H1 (cell line): ENCODE data around the gene RADX. TPM values are rescaled to one million over a fixed set of nuclear protein-coding genes. Genes with fewer than 3 reads are reported as not detected.

Source experiments
- CTCF ChIA-PET: fragments of 300-600 bp; sonication (Branson Sonifier 250); formaldehyde crosslinking; loops from one replicate; lab custom pipeline; 2021; ENCODE audit not compliant: partially characterized antibody; lab: Charles Lee
- POLR2A ChIA-PET: fragments of 300-600 bp; sonication (Branson Sonifier 250); formaldehyde crosslinking; loops from one replicate; lab custom pipeline; 2021; ENCODE audit warnings: inconsistent platforms; ENCODE audit not compliant: partially characterized antibody; lab: Charles Lee
- DNase-seq, 2 experiments: peaks; one replicate each; pipeline versions ENCODE4 v3.0.0 to v3.0.0-alpha.2; 2010 to 2022; ENCODE audit warnings: low spot score in 2 of 2, low read depth in 1 of 2, mixed read lengths in 1 of 2
- FAIRE-seq: peaks from 2 replicates; lab custom pipeline; 2011; peaks lifted over from hg19 to GRCh38; lab: Jason Lieb, UNC
- H2AFZ ChIP-seq: 2 replicates; pipeline ENCODE4 v1.8.1; 2012; ENCODE audit warnings: low read length, inconsistent platforms
- H2AK5ac ChIP-seq: 2 replicates; pipeline ENCODE4 v1.6.1; 2013; ENCODE audit warnings: low read depth, low read length
- H2BK120ac ChIP-seq: replicated peaks from 2 replicates; pipeline ENCODE3; 2013; ENCODE audit warnings: low read depth, low read length, inconsistent platforms
- H2BK12ac ChIP-seq: 2 replicates; pipeline ENCODE4 v1.6.1; 2013; ENCODE audit warnings: low read depth, low read length
- H2BK15ac ChIP-seq: 2 replicates; pipeline ENCODE4 v1.6.1; 2013; ENCODE audit warnings: low read length
- H2BK20ac ChIP-seq: 2 replicates; pipeline ENCODE4 v1.6.1; 2013; ENCODE audit warnings: low read length
- H2BK5ac ChIP-seq: 2 replicates; pipeline ENCODE4 v1.6.1; 2013; ENCODE audit warnings: low read depth, low read length
- H3K14ac ChIP-seq: 2 replicates; pipeline ENCODE4 v1.6.1; 2013; ENCODE audit warnings: inconsistent platforms; ENCODE audit not compliant: insufficient read length
- H3K18ac ChIP-seq: 2 replicates; pipeline ENCODE4 v1.6.1; 2013; ENCODE audit warnings: low read length; ENCODE audit errors: extremely low read depth
- H3K23ac ChIP-seq: 2 replicates; pipeline ENCODE4 v1.6.1; 2013; ENCODE audit warnings: inconsistent platforms; ENCODE audit not compliant: insufficient read length
- H3K23me2 ChIP-seq: 2 replicates; pipeline ENCODE4 v1.6.1; 2013; ENCODE audit warnings: low read depth, low read length
- H3K27ac ChIP-seq: 2 replicates; pipeline ENCODE4 v1.6.1; 2011; ENCODE audit warnings: low read depth, low read length, inconsistent platforms
- H3K27me3 ChIP-seq, 4 experiments: replicated peaks in 1 of 4; 1 replicate in 1 of 4; 2 replicates in 3 of 4; pipeline versions ENCODE4 v1.6.1 to v1.8.1; 2011 to 2013; ENCODE audit warnings: low read length in 3 of 4, mild to moderate bottlenecking in 3 of 4, inconsistent platforms in 2 of 4, mixed read lengths in 2 of 4, moderate library complexity in 1 of 4; ENCODE audit not compliant: control insufficient read depth in 3 of 4, insufficient read depth in 3 of 4; ENCODE audit errors: extremely low read depth in 1 of 4
- H3K36me3 ChIP-seq, 4 experiments: 2 replicates each; pipeline versions ENCODE4 v1.6.1 to v1.8.1; 2011 to 2013; ENCODE audit warnings: mild to moderate bottlenecking in 4 of 4, low read length in 3 of 4, moderate library complexity in 2 of 4, control low read depth in 1 of 4, inconsistent platforms in 1 of 4; ENCODE audit not compliant: insufficient read depth in 4 of 4, control insufficient read depth in 2 of 4
- H3K4ac ChIP-seq: replicated peaks from 2 replicates; pipeline ENCODE3; 2013; ENCODE audit warnings: low read length, low read depth, mixed read lengths, inconsistent platforms; ENCODE audit not compliant: insufficient read length
- H3K4me1 ChIP-seq, 4 experiments: replicated peaks in 1 of 4; 1 replicate in 1 of 4; 2 replicates in 3 of 4; pipeline versions ENCODE4 v1.6.1 to v1.8.1; 2011 to 2013; ENCODE audit warnings: low read length in 3 of 4, inconsistent platforms in 2 of 4, mixed read lengths in 1 of 4; ENCODE audit not compliant: insufficient read depth in 4 of 4, control insufficient read depth in 3 of 4
- H3K4me2 ChIP-seq, 2 experiments: 2 replicates each; pipeline versions ENCODE4 v1.6.1 to v1.8.1; 2011 to 2013; ENCODE audit warnings: low read depth in 2 of 2, low read length in 2 of 2, control low read depth in 1 of 2, inconsistent platforms in 1 of 2, mild to moderate bottlenecking in 1 of 2; ENCODE audit not compliant: insufficient read depth in 1 of 2
- H3K4me3 ChIP-seq, 4 experiments: fragments of 200-600, 300-600 bp in 1 of 4; sonication (generic), shearing (Covaris generic), sonication (Bioruptor Twin) in 1 of 4; 2 replicates each; pipeline versions ENCODE4 v1.5.1 to v1.8.1; 2011 to 2016; ENCODE audit warnings: low read length in 4 of 4, low read depth in 3 of 4, control low read depth in 2 of 4, inconsistent platforms in 2 of 4, mild to moderate bottlenecking in 2 of 4, mixed read lengths in 1 of 4, moderate library complexity in 1 of 4; ENCODE audit not compliant: insufficient read depth in 2 of 4; ENCODE audit errors: extremely low read depth in 1 of 4
- H3K56ac ChIP-seq: replicated peaks from 2 replicates; pipeline ENCODE3; 2013; ENCODE audit warnings: low read depth, mild to moderate bottlenecking, mixed read lengths, low read length, inconsistent platforms; ENCODE audit not compliant: insufficient read length
- H3K79me1 ChIP-seq: 2 replicates; pipeline ENCODE4 v1.6.1; 2013; ENCODE audit warnings: low read depth, low read length, control low read depth
- H3K79me2 ChIP-seq, 2 experiments: 2 replicates each; pipeline versions ENCODE4 v1.6.1 to v1.8.1; 2012 to 2013; ENCODE audit warnings: low read length in 2 of 2, mild to moderate bottlenecking in 2 of 2, inconsistent platforms in 1 of 2; ENCODE audit not compliant: insufficient read depth in 2 of 2, control insufficient read depth in 1 of 2
- H3K9ac ChIP-seq, 4 experiments: replicated peaks in 1 of 4; 1 replicate in 1 of 4; 2 replicates in 3 of 4; pipeline versions ENCODE4 v1.6.1 to v1.8.1; 2011 to 2013; ENCODE audit warnings: low read depth in 3 of 4, low read length in 3 of 4, control low read depth in 2 of 4, mild to moderate bottlenecking in 2 of 4, moderate library complexity in 2 of 4, inconsistent platforms in 1 of 4; ENCODE audit errors: extremely low read depth in 1 of 4
- H3K9me3 ChIP-seq, 2 experiments: 2 replicates each; pipeline versions ENCODE4 v1.6.1 to v1.8.1; 2012 to 2013; ENCODE audit warnings: mild to moderate bottlenecking in 2 of 2, moderate library complexity in 2 of 2, control low read depth in 1 of 2, inconsistent platforms in 1 of 2, low read depth in 1 of 2, low read length in 1 of 2, mixed read lengths in 1 of 2; ENCODE audit not compliant: insufficient read depth in 2 of 2
- H4K20me1 ChIP-seq, 2 experiments: replicated peaks in 1 of 2; 2 replicates each; pipeline versions ENCODE3 to v1.8.1; 2011 to 2013; ENCODE audit warnings: inconsistent platforms in 2 of 2, low read length in 2 of 2, mild to moderate bottlenecking in 1 of 2; ENCODE audit not compliant: insufficient read depth in 2 of 2, control insufficient read depth in 1 of 2
- H4K5ac ChIP-seq: 2 replicates; pipeline ENCODE4 v1.6.1; 2013; ENCODE audit warnings: low read length, low read depth, mixed read lengths, inconsistent platforms; ENCODE audit not compliant: insufficient read length
- H4K8ac ChIP-seq: 2 replicates; pipeline ENCODE4 v1.8.0; 2013; ENCODE audit warnings: mild to moderate bottlenecking, moderate library complexity, low read length, inconsistent platforms; ENCODE audit not compliant: insufficient read depth; ENCODE audit errors: extremely low read depth
- H4K91ac ChIP-seq: replicated peaks from 2 replicates; pipeline ENCODE3; 2013; ENCODE audit warnings: low read length, mixed read lengths, inconsistent platforms; ENCODE audit not compliant: insufficient read length
- BRCA1 ChIP-seq: IDR thresholded peaks from 2 replicates; pipeline ENCODE4 v1.6.1; 2012; ENCODE audit warnings: low read depth, low read length, improper control_type of control experiment
- CBX5 ChIP-seq: fragments of 300-800, 300-1000 bp; sonication (generic); IDR thresholded peaks from 2 replicates; pipeline ENCODE4 v1.7.1; 2016; ENCODE audit warnings: antibody characterized with exemption, low read length, low read depth
- FOSL1 ChIP-seq: IDR thresholded peaks from 2 replicates; pipeline ENCODE4 v1.6.1; 2011; ENCODE audit warnings: mild to moderate bottlenecking, low read depth, low read length, moderate library complexity; ENCODE audit not compliant: insufficient read depth
- KDM5A ChIP-seq: fragments of 200-600 bp; IDR thresholded peaks from 2 replicates; pipeline ENCODE4 v1.7.1; 2012; ENCODE audit warnings: mild to moderate bottlenecking, low read length, inconsistent platforms, mixed read lengths
- PHF8 ChIP-seq: fragments of 200-600 bp; sonication (generic); conservative IDR thresholded peaks from 2 replicates; pipeline ENCODE4 v1.7.1; 2012; ENCODE audit warnings: low read depth, mild to moderate bottlenecking, inconsistent platforms, low read length, moderate library complexity
- RXRA ChIP-seq: IDR thresholded peaks from 2 replicates; pipeline ENCODE4 v1.6.1; 2011; ENCODE audit warnings: low read depth, mild to moderate bottlenecking, low read length, moderate library complexity; ENCODE audit not compliant: insufficient read depth
- TBP ChIP-seq: IDR thresholded peaks from 2 replicates; pipeline ENCODE4 v1.6.1; 2011; ENCODE audit warnings: low read depth, low read length, improper control_type of control experiment
- polyA plus RNA-seq, 7 experiments: library from polyadenylated mRNA; depleted of rRNA in 3 of 7; stranded (reverse) in 5 of 7; unstranded in 2 of 7; fragments of >200 nt in 5 of 7; fragments of 200-250 nt in 2 of 7; gene quantifications; 1 replicate in 5 of 7; 2 replicates in 1 of 7; 4 replicates in 1 of 7; pipeline versions ENCODE4 v1.2.1 to v1.2.3, GENCODE V29; 2011 to 2013; ENCODE audit warnings: missing spikeins in 2 of 7, mixed read lengths in 2 of 7
- total RNA-seq: library from RNA; stranded (reverse); fragmentation: NEBNext Ultra II Directional; extraction: Animal tissue kit (Norgen Biotek cat#: 25700); gene quantifications from 2 replicates; pipeline ENCODE4 v1.2.1, GENCODE V29; 2021

RADX gene
- total and polyA plus RNA-seq, 2 of the 8 experiments (the other 6 are each of a cell fraction or from before 2014, with no cell fraction given): 1.7 to 4.5 TPM

DNA sequence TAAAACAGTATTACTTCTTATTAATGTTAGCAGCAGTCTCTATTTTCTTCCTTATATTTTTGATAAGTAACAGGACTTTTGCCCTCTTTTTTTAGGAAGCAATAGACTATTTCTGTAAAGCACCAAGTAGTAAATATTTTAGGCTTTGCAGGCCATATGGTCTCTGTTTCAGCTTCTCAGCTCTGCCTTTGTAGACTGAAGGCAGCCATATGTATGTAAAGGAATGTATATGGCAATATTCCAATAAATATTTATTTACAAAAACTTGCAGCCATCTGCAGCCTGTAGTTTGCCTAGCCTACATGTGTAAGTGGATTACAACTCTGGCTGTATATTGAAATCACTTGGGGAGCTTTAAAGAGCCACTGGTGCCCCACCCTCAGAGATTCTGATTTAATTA, 15.0 kb downstream of the RADX start:
- Histone ChIP-seq H2AK5ac (no peak overlapping the region), H3K79me2 (no peaks in the 10 kb centered on the region), H4K91ac (no peak overlapping the region), H4K8ac (no peak overlapping the region), H3K23me2 (no peaks in the 10 kb centered on the region), H3K9ac (no peak overlapping the region), H3K27ac (no peak overlapping the region), H3K4me1 (no peaks in the 10 kb centered on the region), H4K20me1 (no peaks in the 10 kb centered on the region), H4K5ac (no peak overlapping the region), H3K4ac (no peak overlapping the region), H2BK12ac (no peak overlapping the region), H2AFZ (no peak overlapping the region), H3K27me3 (no peaks in the 10 kb centered on the region), H3K18ac (no peak overlapping the region), H3K4me3 (no peak overlapping the region), H3K4me2 (no peak overlapping the region), H2BK120ac (no peak overlapping the region), H3K56ac (no peak overlapping the region), H2BK5ac (no peak overlapping the region), H2BK20ac (no peak overlapping the region), H2BK15ac (no peak overlapping the region), H3K23ac (no peak overlapping the region), H3K14ac (no peak overlapping the region), H3K36me3 (no peaks in the 10 kb centered on the region), H3K79me1 (no peaks in the 10 kb centered on the region), H3K9me3 (no peaks in the 10 kb centered on the region)
- DNase-seq (no peak), FAIRE-seq (no peak)
- POLR2A ChIA-PET: no interaction called here
- TF ChIP-seq KDM5A: no peak
- no peak for TF ChIP-seq RXRA
- no peak for TF ChIP-seq FOSL1
- TF ChIP-seq BRCA1: no peak
- TF ChIP-seq TBP: no peak
- TF ChIP-seq CBX5: no peak
- no peak for TF ChIP-seq PHF8
- CTCF ChIA-PET: no interaction called here
